ENCODE data around the gene UNKL.

DNA sequence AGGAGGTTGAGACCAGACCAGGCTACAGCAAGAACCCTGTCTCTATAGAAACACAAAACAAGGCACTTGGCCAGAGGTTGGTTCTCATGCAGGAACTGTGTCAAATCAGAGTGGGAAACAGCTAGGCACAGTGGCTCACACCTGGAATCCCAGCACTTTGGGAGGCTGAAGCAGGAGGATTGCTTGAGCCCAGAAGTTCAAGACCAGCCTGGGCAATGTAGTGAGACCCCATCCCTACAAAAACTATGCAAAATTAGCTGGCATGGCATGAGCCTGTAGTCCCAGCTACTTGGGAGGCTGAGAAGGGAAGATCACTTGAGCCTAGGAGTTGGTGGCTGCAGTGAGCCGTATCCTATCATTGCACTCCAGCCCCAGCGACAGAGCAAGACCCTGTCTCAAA, 1.7 kb downstream of the UNKL start:
- TF ChIP-seq EZH2 (IDR thresholded peaks at IDR 0.05; ENCODE audit: insufficient read depth, poor library complexity, severe bottlenecking) (no peak), EZH2phosphoT487 (IDR thresholded peaks at IDR 0.05; ENCODE audit: insufficient read depth, low read depth) (no peak)

Measured in GM23248 (cell line).